Liver (tissue), 9 donors: ENCODE measurements around the gene SYT5. TPM values are rescaled to one million over a fixed set of nuclear protein-coding genes. Genes with fewer than 3 reads are reported as not detected.

Experiments used
- DNase-seq: peaks from one replicate; pipeline ENCODE4 v3.0.0-alpha.2; 2017; ENCODE audit warnings: low spot score
- H3K27ac ChIP-seq, 2 donors: one replicate each; pipeline ENCODE4 v1.7.0; 2013; ENCODE audit warnings: inconsistent platforms in 2 of 2, low read length in 2 of 2, control low read depth in 1 of 2, low read depth in 1 of 2, mild to moderate bottlenecking in 1 of 2
- H3K27me3 ChIP-seq, 4 donors: one replicate each; pipeline versions ENCODE4 v1.6.1 to v1.7.0; 2013; ENCODE audit warnings: low read length in 3 of 4, inconsistent platforms in 1 of 4, mild to moderate bottlenecking in 1 of 4, moderate library complexity in 1 of 4; ENCODE audit not compliant: control insufficient read depth in 4 of 4, insufficient read depth in 4 of 4
- H3K36me3 ChIP-seq, 4 donors: one replicate each; pipeline versions ENCODE4 v1.6.1 to v1.7.0; 2013; ENCODE audit warnings: low read length in 3 of 4, mild to moderate bottlenecking in 3 of 4, low read depth in 1 of 4, moderate library complexity in 1 of 4; ENCODE audit not compliant: control insufficient read depth in 4 of 4, insufficient read depth in 3 of 4
- H3K4me1 ChIP-seq, 4 donors: one replicate each; pipeline versions ENCODE4 v1.6.1 to v1.7.0; 2013; ENCODE audit warnings: low read length in 3 of 4, mild to moderate bottlenecking in 3 of 4, moderate library complexity in 1 of 4; ENCODE audit not compliant: control insufficient read depth in 4 of 4, insufficient read depth in 4 of 4
- H3K4me3 ChIP-seq, 3 donors: one replicate each; pipeline versions ENCODE4 v1.6.1 to v1.7.0; 2013; ENCODE audit warnings: low read length in 3 of 3, control low read depth in 1 of 3, low read depth in 1 of 3, mild to moderate bottlenecking in 1 of 3
- H3K9ac ChIP-seq, 2 donors: one replicate each; pipeline ENCODE4 v1.7.0; 2013; ENCODE audit warnings: low read length in 2 of 2, mild to moderate bottlenecking in 2 of 2, moderate library complexity in 2 of 2, control low read depth in 1 of 2, low read depth in 1 of 2
- H3K9me3 ChIP-seq, 4 donors: one replicate each; pipeline versions ENCODE4 v1.6.1 to v1.7.0; 2013; ENCODE audit warnings: low read length in 3 of 4; ENCODE audit not compliant: control insufficient read depth in 4 of 4
- CTCF ChIP-seq: fragments of 150-350 bp; IDR thresholded peaks from 2 replicates; pipeline ENCODE4 v1.5.1; 2017; ENCODE audit warnings: improper control_type of control experiment, low read depth, low read length; ENCODE audit not compliant: missing input control
- EGR1 ChIP-seq, 2 donors: IDR thresholded peaks; 2 replicates each; pipeline ENCODE4 v1.6.1; 2016 to 2018; ENCODE audit warnings: antibody characterized with exemption in 2 of 2, low read depth in 2 of 2
- FOXA1 ChIP-seq: IDR thresholded peaks from 2 replicates; pipeline ENCODE4 v1.6.1; 2016; ENCODE audit warnings: antibody characterized with exemption
- FOXA2 ChIP-seq: IDR thresholded peaks from 2 replicates; pipeline ENCODE4 v1.6.1; 2016; ENCODE audit warnings: antibody characterized with exemption
- HNF4A ChIP-seq, 2 donors: conservative IDR thresholded peaks; 2 replicates each; pipeline ENCODE4 v1.6.1; 2016; ENCODE audit warnings: antibody characterized with exemption in 2 of 2, mild to moderate bottlenecking in 2 of 2
- HNF4G ChIP-seq: IDR thresholded peaks from 2 replicates; pipeline ENCODE4 v1.6.1; 2016; ENCODE audit warnings: antibody characterized with exemption
- JUND ChIP-seq, 2 donors: IDR thresholded peaks; 2 replicates each; pipeline ENCODE4 v1.6.1; 2016; ENCODE audit warnings: antibody characterized with exemption in 2 of 2
- NR2F2 ChIP-seq: IDR thresholded peaks from 2 replicates; pipeline ENCODE4 v1.6.1; 2016; ENCODE audit warnings: antibody characterized with exemption
- RAD21 ChIP-seq, 2 donors: IDR thresholded peaks; 2 replicates each; pipeline ENCODE4 v1.6.1; 2016; ENCODE audit warnings: antibody characterized with exemption in 2 of 2, mild to moderate bottlenecking in 2 of 2
- REST ChIP-seq: IDR thresholded peaks from 2 replicates; pipeline ENCODE4 v1.6.1; 2016; ENCODE audit warnings: antibody characterized with exemption, mild to moderate bottlenecking
- TAF1 ChIP-seq: conservative IDR thresholded peaks from 2 replicates; pipeline ENCODE4 v1.6.1; 2016; ENCODE audit warnings: antibody characterized with exemption, mild to moderate bottlenecking
- YY1 ChIP-seq: IDR thresholded peaks from 2 replicates; pipeline ENCODE4 v1.6.1; 2016; ENCODE audit warnings: antibody characterized with exemption, mild to moderate bottlenecking
- ZBTB33 ChIP-seq: IDR thresholded peaks from 2 replicates; pipeline ENCODE4 v1.6.1; 2016; ENCODE audit warnings: antibody characterized with exemption
- WGBS: extraction: QIAGEN DNeasy Blood & Tissue Kit; methylation state at CpG from one replicate; pipeline ENCODE4 v1.1.7; 2013; 5-methylcytosine and 5-hydroxymethylcytosine counted together
- polyA plus RNA-seq, 2 donors: library from polyadenylated mRNA; stranded (reverse) in 1 of 2; unstranded in 1 of 2; fragments of 200-250 nt in 1 of 2; fragments of >200 nt in 1 of 2; fragmentation: Nextera tagmentation in 1 of 2; extraction: Ambion mirVana in 1 of 2; gene quantifications; one replicate each; pipeline versions ENCODE4 v1.2.1 to v1.2.3, GENCODE V29; 2013 to 2015
- total RNA-seq, 2 donors: library from RNA; depleted of rRNA; stranded (reverse); fragments of >200 nt; gene quantifications; one replicate each; pipeline ENCODE4 v1.2.3, GENCODE V29; 2014
- donor health status: healthy.
- donor health status: healthy.
- donor health status: healthy.
- donor health status: healthy.
- donor health status: healthy.

Gene SYT5
- total and polyA plus RNA-seq, 4 donors = under 0.01 TPM; not detected in 3

- Histone ChIP-seq H3K27me3 (no peaks in the 10 kb centered on the region), H3K9me3 (no peaks in the 10 kb centered on the region), H3K27ac (no peak overlapping the region), H3K9ac (no peak overlapping the region), H3K4me1 (no peaks in the 10 kb centered on the region), H3K4me3 (no peak overlapping the region), H3K36me3 (peaks cover 0 to 3% (median 1%) of the 10 kb centered on the region in 4 donors)
- WGBS = 94% methylated on average over 10 of the region's 10 CpGs
- TF ChIP-seq HNF4G = no peak
- no peak for TF ChIP-seq FOXA2
- TF ChIP-seq FOXA1 = no peak
- TF ChIP-seq ZBTB33 = no peak
- no peak for TF ChIP-seq YY1
- no peak for TF ChIP-seq NR2F2
- no peak for DNase-seq
Observed at GRCh38 chr19:55196803-55197202, 16.7 kb upstream of the SYT5 start.

- TF ChIP-seq HNF4G (no peak), ZBTB33 (no peak), CTCF (no peak), REST (no peak), EGR1 (IDR thresholded peaks at IDR 0.05; ENCODE audit: low read depth in 2 of 2) (no peak), HNF4A (conservative IDR thresholded peaks at IDR 0.05) (no peak), RAD21 (IDR thresholded peaks at IDR 0.05) (no peak), TAF1 (no peak), JUND (IDR thresholded peaks at IDR 0.05) (no peak), NR2F2 (no peak), FOXA1 (no peak), FOXA2 (no peak)
- Histone ChIP-seq H3K36me3 (peaks cover 0 to 1% (median 0%) of the 10 kb centered on the region in 4 donors), H3K4me3 (no peak overlapping the region), H3K4me1 (no peaks in the 10 kb centered on the region), H3K27me3 (no peaks in the 10 kb centered on the region), H3K9me3 (no peaks in the 10 kb centered on the region), H3K9ac (no peak overlapping the region), H3K27ac (no peak overlapping the region)
- DNase-seq = no peak
- WGBS = 89% methylated on average over 12 of the region's 12 CpGs
Observed at GRCh38 chr19:55193481-55193880, 13.4 kb upstream of the SYT5 start.
